Measurements from ENCODE around the gene EPB41L2.

The EPB41L2 gene

GRCh38 chr6:130794010-130794697 is 268.9 kb downstream of the EPB41L2 start:
- ChIA-PET POLR2A (no interaction called here), CTCF (interaction anchor here (0.7 kb wide), 2 partner anchors 15 to 21 kb away, joined by 3 read pairs; no protein-coding TSS in a partner anchor)
- no peak for DNase-seq (ENCODE audit: extremely low spot score)
- TF ChIP-seq CTCF (IDR thresholded peaks at IDR 0.05; ENCODE audit: control extremely low read depth, extremely low read depth, low read depth, missing control alignments), result no peak

Measured in GM10248 (cell line).